Chondrocyte (in vitro differentiated cells): ENCODE results near the gene SEC14L1. TPM values are rescaled to one million over a fixed set of nuclear protein-coding genes. Genes with fewer than 3 reads are reported as not detected.

Experiments used
- DNase-seq: peaks from one replicate; pipeline ENCODE4 v3.0.0; 2021; ENCODE audit warnings: mixed read lengths, low spot score
- H3K27ac Mint-ChIP-seq: one replicate; pipeline ENCODE4 v1.8.0; 2021; ENCODE audit warnings: mild to moderate bottlenecking, moderate library complexity, mixed read lengths; ENCODE audit not compliant: unreplicated experiment
- H3K27me3 Mint-ChIP-seq: 2 replicates; pipeline ENCODE4 v1.8.0; 2021; ENCODE audit warnings: low read depth, mixed read lengths
- H3K36me3 Mint-ChIP-seq: 2 replicates; pipeline ENCODE4 v1.8.0; 2021; ENCODE audit warnings: low read depth, mixed read lengths
- H3K4me1 Mint-ChIP-seq: 2 replicates; pipeline ENCODE4 v1.8.0; 2021; ENCODE audit warnings: low read depth, mild to moderate bottlenecking, mixed read lengths
- H3K4me3 Mint-ChIP-seq: one replicate; pipeline ENCODE4 v1.8.0; 2021; ENCODE audit warnings: mild to moderate bottlenecking, moderate library complexity, mixed read lengths; ENCODE audit not compliant: unreplicated experiment
- H3K9me3 Mint-ChIP-seq: 2 replicates; pipeline ENCODE4 v1.8.0; 2021; ENCODE audit warnings: low read depth, mixed read lengths
- total RNA-seq: library from RNA; stranded (reverse); gene quantifications from 3 replicates; pipeline ENCODE4 v1.2.1, GENCODE V29; 2021
- TF ChIP-seq, protein P1 (sequence below): fragments of 200-600 bp; sonication (generic); IDR thresholded peaks from 2 replicates; pipeline ENCODE4 v1.5.0; 2021; ENCODE audit warnings: antibody characterized with exemption, mild to moderate bottlenecking, moderate library complexity

Gene SEC14L1
- total RNA-seq, 1 donor from 2014 or later: 51.8 TPM

GRCh38 chr17:77143306-77143705 lies 2.5 kb downstream of the SEC14L1 start:
- no peaks in the 10 kb centered on the region for H3K9me3 Mint-ChIP-seq
- H3K27me3 Mint-ChIP-seq: no peaks in the 10 kb centered on the region
- no peak for DNase-seq
- H3K36me3 Mint-ChIP-seq: peaks cover 10% of the 10 kb centered on the region
- H3K27ac Mint-ChIP-seq: no peak overlapping the region
- TF ChIP-seq, protein P1, sequence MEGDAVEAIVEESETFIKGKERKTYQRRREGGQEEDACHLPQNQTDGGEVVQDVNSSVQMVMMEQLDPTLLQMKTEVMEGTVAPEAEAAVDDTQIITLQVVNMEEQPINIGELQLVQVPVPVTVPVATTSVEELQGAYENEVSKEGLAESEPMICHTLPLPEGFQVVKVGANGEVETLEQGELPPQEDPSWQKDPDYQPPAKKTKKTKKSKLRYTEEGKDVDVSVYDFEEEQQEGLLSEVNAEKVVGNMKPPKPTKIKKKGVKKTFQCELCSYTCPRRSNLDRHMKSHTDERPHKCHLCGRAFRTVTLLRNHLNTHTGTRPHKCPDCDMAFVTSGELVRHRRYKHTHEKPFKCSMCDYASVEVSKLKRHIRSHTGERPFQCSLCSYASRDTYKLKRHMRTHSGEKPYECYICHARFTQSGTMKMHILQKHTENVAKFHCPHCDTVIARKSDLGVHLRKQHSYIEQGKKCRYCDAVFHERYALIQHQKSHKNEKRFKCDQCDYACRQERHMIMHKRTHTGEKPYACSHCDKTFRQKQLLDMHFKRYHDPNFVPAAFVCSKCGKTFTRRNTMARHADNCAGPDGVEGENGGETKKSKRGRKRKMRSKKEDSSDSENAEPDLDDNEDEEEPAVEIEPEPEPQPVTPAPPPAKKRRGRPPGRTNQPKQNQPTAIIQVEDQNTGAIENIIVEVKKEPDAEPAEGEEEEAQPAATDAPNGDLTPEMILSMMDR: no peak
- peaks cover 43% of the 10 kb centered on the region for H3K4me1 Mint-ChIP-seq
- no peak overlapping the region for H3K4me3 Mint-ChIP-seq

GRCh38 chr17:77144227-77144626 lies 3.5 kb downstream of the SEC14L1 start:
- Mint-ChIP-seq H3K36me3 (peaks cover 16% of the 10 kb centered on the region), H3K4me1 (peaks cover 51% of the 10 kb centered on the region), H3K27ac (no peak overlapping the region), H3K4me3 (no peak overlapping the region), H3K9me3 (no peaks in the 10 kb centered on the region), H3K27me3 (no peaks in the 10 kb centered on the region)
- DNase-seq: no peak
- TF ChIP-seq, protein P1: no peak

DNA sequence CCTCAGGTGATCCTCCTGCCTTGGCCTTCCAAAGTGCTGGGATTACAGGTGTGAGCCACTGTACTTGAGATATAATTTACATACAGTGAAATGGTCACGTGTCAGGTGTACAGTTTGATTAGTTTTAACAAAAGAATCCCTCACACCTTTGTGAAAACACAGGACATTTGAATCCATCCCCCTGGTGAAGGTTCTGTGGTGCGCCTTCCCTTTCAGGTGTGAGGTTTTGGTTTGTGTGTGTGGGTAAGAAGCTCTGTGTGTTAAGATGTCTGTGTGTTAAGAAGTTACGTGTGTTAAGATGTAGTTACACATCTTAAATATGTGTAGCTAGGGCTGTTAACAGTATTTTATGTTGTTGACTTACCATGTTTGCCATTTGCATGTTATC lies 4.4 kb downstream of the SEC14L1 start:
- H3K27me3 Mint-ChIP-seq: no peaks in the 10 kb centered on the region
- TF ChIP-seq, protein P1: no peak
- H3K4me1 Mint-ChIP-seq: peaks cover 44% of the 10 kb centered on the region
- H3K27ac Mint-ChIP-seq: peak overlapping the region; percentile 76
- no peaks in the 10 kb centered on the region for H3K9me3 Mint-ChIP-seq
- H3K4me3 Mint-ChIP-seq: peak overlapping the region; percentile 8
- peaks cover 17% of the 10 kb centered on the region for H3K36me3 Mint-ChIP-seq
- DNase-seq: no peak

GRCh38 chr17:77145612-77146245 lies 5.0 kb downstream of the SEC14L1 start:
- Mint-ChIP-seq H3K27me3 (no peaks in the 10 kb centered on the region), H3K9me3 (no peaks in the 10 kb centered on the region), H3K4me1 (peaks cover 44% of the 10 kb centered on the region), H3K27ac (peak overlapping the region; percentile 76), H3K4me3 (peak overlapping the region; percentile 59), H3K36me3 (peaks cover 17% of the 10 kb centered on the region)
- DNase-seq: no peak
- TF ChIP-seq, protein P1: peak; percentile 71

DNA sequence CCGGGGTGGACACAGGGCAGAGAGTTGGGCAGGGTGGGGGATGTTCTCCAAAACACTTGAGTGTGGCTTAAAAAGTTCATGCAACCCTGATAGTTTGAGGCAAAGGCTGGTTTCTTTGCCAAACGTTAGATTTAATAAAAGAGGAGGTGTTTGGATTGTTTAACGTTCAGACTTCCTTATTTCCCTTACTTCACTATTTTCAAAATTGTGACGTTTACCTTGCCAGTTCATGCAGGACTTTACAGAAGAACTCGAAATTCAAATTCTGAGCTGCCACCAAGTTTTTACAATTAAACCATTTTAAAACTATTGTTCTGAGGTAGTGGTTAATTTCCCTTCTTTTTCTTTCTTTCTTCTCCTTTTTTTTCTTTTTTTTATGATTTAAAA lies 5.5 kb downstream of the SEC14L1 start:
- H3K4me3 Mint-ChIP-seq: peak overlapping the region; percentile 59
- no peaks in the 10 kb centered on the region for H3K9me3 Mint-ChIP-seq
- peaks cover 17% of the 10 kb centered on the region for H3K36me3 Mint-ChIP-seq
- H3K4me1 Mint-ChIP-seq: peaks cover 49% of the 10 kb centered on the region
- H3K27me3 Mint-ChIP-seq: no peaks in the 10 kb centered on the region
- no peak for DNase-seq
- peak overlapping the region; percentile 76 for H3K27ac Mint-ChIP-seq
- TF ChIP-seq, protein P1: no peak
